22Rv1 (cell line): ENCODE data around the gene APOBEC3H.
"Not testable (repeated sequence)": the region's sequence is repeated elsewhere in the genome, so short reads cannot be mapped to it uniquely, and the experiment has no call there.

Experiments
- ZFX ChIP-seq: fragments of 450-650 bp; IDR thresholded peaks from 2 replicates; pipeline ENCODE4 v1.6.1; 2017; ENCODE audit warnings: antibody characterized with exemption, borderline replicate concordance
- TF ChIP-seq, protein P1 (sequence below): fragments of 450-650 bp; IDR thresholded peaks from 2 replicates; pipeline ENCODE4 v1.5.1; 2017; ENCODE audit warnings: mild to moderate bottlenecking

DNA sequence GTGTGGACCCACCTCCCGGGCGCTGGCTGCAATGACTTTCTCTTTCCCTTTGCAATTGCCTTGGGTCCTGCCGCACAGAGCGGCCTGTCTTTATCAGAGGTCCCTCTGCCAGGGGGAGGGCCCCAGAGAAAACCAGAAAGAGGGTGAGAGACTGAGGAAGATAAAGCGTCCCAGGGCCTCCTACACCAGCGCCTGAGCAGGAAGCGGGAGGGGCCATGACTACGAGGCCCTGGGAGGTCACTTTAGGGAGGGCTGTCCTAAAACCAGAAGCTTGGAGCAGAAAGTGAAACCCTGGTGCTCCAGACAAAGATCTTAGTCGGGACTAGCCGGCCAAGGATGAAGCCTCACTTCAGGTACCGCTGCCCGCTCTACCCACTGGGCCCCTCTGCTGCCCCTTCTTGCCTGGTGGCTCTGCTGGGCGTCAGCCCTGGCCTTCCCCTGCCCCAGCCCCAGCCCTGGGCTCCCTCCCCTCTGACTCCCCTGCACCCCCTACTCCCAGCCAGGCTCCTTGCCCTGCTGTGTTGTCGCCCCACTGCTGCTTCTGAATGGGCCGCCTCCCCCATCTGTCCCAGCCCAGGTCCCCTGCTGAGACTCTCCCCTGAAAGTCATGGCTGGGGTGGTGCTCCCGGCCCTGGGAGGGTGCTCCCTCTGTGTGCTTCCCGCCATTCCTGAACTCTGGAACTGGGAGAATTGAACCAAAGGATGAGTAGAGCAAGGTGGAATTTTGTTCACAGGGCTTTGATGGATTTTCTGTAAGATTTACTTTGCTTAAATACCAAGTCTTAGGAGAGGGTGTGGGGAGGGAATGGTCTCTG is 19.8 kb upstream of the APOBEC3H start, which contains the start of gene APOBEC3G:
- TF ChIP-seq, protein P1, sequence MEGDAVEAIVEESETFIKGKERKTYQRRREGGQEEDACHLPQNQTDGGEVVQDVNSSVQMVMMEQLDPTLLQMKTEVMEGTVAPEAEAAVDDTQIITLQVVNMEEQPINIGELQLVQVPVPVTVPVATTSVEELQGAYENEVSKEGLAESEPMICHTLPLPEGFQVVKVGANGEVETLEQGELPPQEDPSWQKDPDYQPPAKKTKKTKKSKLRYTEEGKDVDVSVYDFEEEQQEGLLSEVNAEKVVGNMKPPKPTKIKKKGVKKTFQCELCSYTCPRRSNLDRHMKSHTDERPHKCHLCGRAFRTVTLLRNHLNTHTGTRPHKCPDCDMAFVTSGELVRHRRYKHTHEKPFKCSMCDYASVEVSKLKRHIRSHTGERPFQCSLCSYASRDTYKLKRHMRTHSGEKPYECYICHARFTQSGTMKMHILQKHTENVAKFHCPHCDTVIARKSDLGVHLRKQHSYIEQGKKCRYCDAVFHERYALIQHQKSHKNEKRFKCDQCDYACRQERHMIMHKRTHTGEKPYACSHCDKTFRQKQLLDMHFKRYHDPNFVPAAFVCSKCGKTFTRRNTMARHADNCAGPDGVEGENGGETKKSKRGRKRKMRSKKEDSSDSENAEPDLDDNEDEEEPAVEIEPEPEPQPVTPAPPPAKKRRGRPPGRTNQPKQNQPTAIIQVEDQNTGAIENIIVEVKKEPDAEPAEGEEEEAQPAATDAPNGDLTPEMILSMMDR = not testable (repeated sequence)
- TF ChIP-seq ZFX = not testable (repeated sequence)
